Fibroblast of lung (primary cell): ENCODE results near the gene FMN1. TPM values are rescaled to one million over a fixed set of nuclear protein-coding genes. Genes with fewer than 3 reads are reported as not detected.

ENCODE experiments used
- DNase-seq, 2 donors: peaks; one replicate each; pipeline versions ENCODE4 v3.0.0 to v3.0.0-alpha.2; 2010; ENCODE audit warnings: low read depth in 2 of 2
- H2AFZ ChIP-seq: 2 replicates; pipeline ENCODE4 v1.5.1; 2012; ENCODE audit warnings: low read length, control low read depth, inconsistent platforms
- H3K27ac ChIP-seq: 2 replicates; pipeline ENCODE4 v1.5.1; 2011; ENCODE audit warnings: low read length, control low read depth; ENCODE audit not compliant: insufficient read depth
- H3K27me3 ChIP-seq: 2 replicates; pipeline ENCODE4 v1.5.1; 2011; ENCODE audit warnings: mild to moderate bottlenecking, low read length; ENCODE audit not compliant: control insufficient read depth, insufficient read depth
- H3K36me3 ChIP-seq: 2 replicates; pipeline ENCODE4 v1.5.1; 2011; ENCODE audit warnings: low read length; ENCODE audit not compliant: control insufficient read depth, insufficient read depth
- H3K4me1 ChIP-seq: 2 replicates; pipeline ENCODE4 v1.5.1; 2011; ENCODE audit warnings: low read length; ENCODE audit not compliant: control insufficient read depth, insufficient read depth; ENCODE audit errors: extremely low read depth
- H3K4me2 ChIP-seq: 2 replicates; pipeline ENCODE4 v1.5.1; 2011; ENCODE audit warnings: low read length, control low read depth; ENCODE audit not compliant: insufficient read depth; ENCODE audit errors: extremely low read depth
- H3K4me3 ChIP-seq, 4 experiments: fragments of 200-600 bp in 1 of 4; sonication (generic) in 1 of 4; replicated peaks in 1 of 4; 2 replicates each; pipeline ENCODE4 v1.5.1; 2011 to 2016; ENCODE audit warnings: low read length in 4 of 4, low read depth in 3 of 4, mild to moderate bottlenecking in 3 of 4, control low read depth in 2 of 4, inconsistent platforms in 1 of 4, mixed read lengths in 1 of 4; ENCODE audit not compliant: insufficient read depth in 1 of 4; ENCODE audit errors: control extremely low read depth in 1 of 4
- H3K79me2 ChIP-seq: 2 replicates; pipeline ENCODE4 v1.5.1; 2012; ENCODE audit warnings: mild to moderate bottlenecking, low read length, inconsistent platforms; ENCODE audit not compliant: control insufficient read depth, insufficient read depth
- H3K9ac ChIP-seq: 2 replicates; pipeline ENCODE4 v1.5.1; 2011; ENCODE audit warnings: mild to moderate bottlenecking, low read length, control low read depth; ENCODE audit not compliant: insufficient read depth
- H3K9me3 ChIP-seq: 2 replicates; pipeline ENCODE4 v1.5.1; 2012; ENCODE audit warnings: low read depth, low read length; ENCODE audit not compliant: control insufficient read depth, insufficient read depth
- H4K20me1 ChIP-seq: 2 replicates; pipeline ENCODE4 v1.5.1; 2011; ENCODE audit warnings: low read length; ENCODE audit not compliant: control insufficient read depth, insufficient read depth; ENCODE audit errors: extremely low read depth
- EZH2 ChIP-seq: IDR thresholded peaks from 2 replicates; pipeline ENCODE4 v1.5.1; 2012; ENCODE audit warnings: low read length, control low read depth, mild to moderate bottlenecking; ENCODE audit errors: missing control alignments
- polyA plus RNA-seq, 2 donors: library from polyadenylated mRNA; depleted of rRNA in 1 of 2; stranded (reverse) in 1 of 2; unstranded in 1 of 2; fragments of >200 nt; gene quantifications; 2 replicates each; pipeline ENCODE4 v1.2.1, GENCODE V29; 2011 to 2012; ENCODE audit warnings: missing spikeins in 1 of 2
- total RNA-seq: library from RNA; depleted of rRNA; stranded (reverse); fragments of >200 nt; gene quantifications from 2 replicates; pipeline ENCODE4 v1.2.1, GENCODE V29; 2014
- TF ChIP-seq, protein P1 (sequence below), 2 donors: IDR thresholded peaks in 1 of 2; conservative IDR thresholded peaks in 1 of 2; 1 replicate in 1 of 2; 2 replicates in 1 of 2; pipeline ENCODE4 v1.5.1; 2011 to 2012; ENCODE audit warnings: low read length in 2 of 2, control low read depth in 1 of 2, inconsistent platforms in 1 of 2, low read depth in 1 of 2, mild to moderate bottlenecking in 1 of 2

Gene FMN1
- total and polyA plus RNA-seq, 2 donors (not counting 1 experiment from before 2014, with no cell fraction given) = 7.5 to 43.8 TPM

- no peaks in the 10 kb centered on the region for H3K79me2 ChIP-seq
- peak overlapping the region; percentile 2 for H2AFZ ChIP-seq
- no peaks in the 10 kb centered on the region for H3K27me3 ChIP-seq
- peaks cover 14% of the 10 kb centered on the region for H3K4me1 ChIP-seq
- H3K27ac ChIP-seq = peak overlapping the region; percentile 78
- H3K4me2 ChIP-seq = peak overlapping the region; percentile 75
- peaks cover 1% of the 10 kb centered on the region for H3K36me3 ChIP-seq
- no peaks in the 10 kb centered on the region for H3K9me3 ChIP-seq
- H3K9ac ChIP-seq = peak overlapping the region; percentile 14
- H4K20me1 ChIP-seq = no peaks in the 10 kb centered on the region
- H3K4me3 ChIP-seq = peak overlapping the region in 2 of 4 experiments; percentile 9 to 10
- no peak for TF ChIP-seq EZH2
- TF ChIP-seq, protein P1, sequence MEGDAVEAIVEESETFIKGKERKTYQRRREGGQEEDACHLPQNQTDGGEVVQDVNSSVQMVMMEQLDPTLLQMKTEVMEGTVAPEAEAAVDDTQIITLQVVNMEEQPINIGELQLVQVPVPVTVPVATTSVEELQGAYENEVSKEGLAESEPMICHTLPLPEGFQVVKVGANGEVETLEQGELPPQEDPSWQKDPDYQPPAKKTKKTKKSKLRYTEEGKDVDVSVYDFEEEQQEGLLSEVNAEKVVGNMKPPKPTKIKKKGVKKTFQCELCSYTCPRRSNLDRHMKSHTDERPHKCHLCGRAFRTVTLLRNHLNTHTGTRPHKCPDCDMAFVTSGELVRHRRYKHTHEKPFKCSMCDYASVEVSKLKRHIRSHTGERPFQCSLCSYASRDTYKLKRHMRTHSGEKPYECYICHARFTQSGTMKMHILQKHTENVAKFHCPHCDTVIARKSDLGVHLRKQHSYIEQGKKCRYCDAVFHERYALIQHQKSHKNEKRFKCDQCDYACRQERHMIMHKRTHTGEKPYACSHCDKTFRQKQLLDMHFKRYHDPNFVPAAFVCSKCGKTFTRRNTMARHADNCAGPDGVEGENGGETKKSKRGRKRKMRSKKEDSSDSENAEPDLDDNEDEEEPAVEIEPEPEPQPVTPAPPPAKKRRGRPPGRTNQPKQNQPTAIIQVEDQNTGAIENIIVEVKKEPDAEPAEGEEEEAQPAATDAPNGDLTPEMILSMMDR (conservative IDR thresholded peaks at IDR 0.05 in 1 of 2, IDR thresholded peaks at IDR 0.05 in 1 of 2; ENCODE audit: low read depth in 1 of 2, low read length in 2 of 2) = no peak
- peak; percentile 80 to 86 for DNase-seq
These were observed 332.8 kb downstream of the FMN1 start for GRCh38 chr15:32861761-32862160.

GRCh38 chr15:32861174-32861573 lies 333.3 kb downstream of the FMN1 start:
- H4K20me1 ChIP-seq = no peaks in the 10 kb centered on the region
- peak overlapping the region; percentile 75 for H3K4me2 ChIP-seq
- DNase-seq = no peak
- H3K4me3 ChIP-seq = no peak overlapping the region
- peaks cover 1% of the 10 kb centered on the region for H3K36me3 ChIP-seq
- H3K27me3 ChIP-seq = no peaks in the 10 kb centered on the region
- H3K9me3 ChIP-seq = no peaks in the 10 kb centered on the region
- peak overlapping the region; percentile 78 for H3K27ac ChIP-seq
- H3K4me1 ChIP-seq = peaks cover 16% of the 10 kb centered on the region
- H3K79me2 ChIP-seq = no peaks in the 10 kb centered on the region
- no peak overlapping the region for H2AFZ ChIP-seq
- TF ChIP-seq EZH2 = no peak
- TF ChIP-seq, protein P1 (conservative IDR thresholded peaks at IDR 0.05 in 1 of 2, IDR thresholded peaks at IDR 0.05 in 1 of 2; ENCODE audit: low read depth in 1 of 2, low read length in 2 of 2) = no peak
- no peak overlapping the region for H3K9ac ChIP-seq

DNA sequence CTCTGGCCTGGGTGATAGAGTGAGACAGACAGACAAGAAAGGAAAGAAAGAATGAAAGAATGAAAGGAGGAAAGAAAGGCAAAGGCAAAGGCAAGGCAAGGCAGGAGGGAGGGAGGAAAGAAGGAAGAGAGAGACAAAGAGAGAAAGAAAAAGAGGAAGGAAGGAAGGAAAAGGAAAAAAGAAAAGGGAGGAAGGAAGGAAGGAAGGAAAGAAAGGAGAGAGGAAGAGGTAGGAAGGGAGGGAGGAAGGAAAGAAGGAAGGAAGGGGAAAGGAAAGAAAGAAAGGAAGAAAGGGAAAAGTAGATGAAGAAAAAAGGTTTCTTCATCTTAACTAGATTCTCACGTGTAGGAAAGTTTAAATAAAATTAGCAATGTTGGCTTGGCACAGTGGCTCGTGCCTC lies 334.5 kb downstream of the FMN1 start:
- no peak overlapping the region for H3K27ac ChIP-seq
- H4K20me1 ChIP-seq = no peaks in the 10 kb centered on the region
- DNase-seq = no peak
- no peak overlapping the region for H3K4me2 ChIP-seq
- no peak overlapping the region for H2AFZ ChIP-seq
- TF ChIP-seq EZH2 = no peak
- TF ChIP-seq, protein P1 (conservative IDR thresholded peaks at IDR 0.05 in 1 of 2, IDR thresholded peaks at IDR 0.05 in 1 of 2; ENCODE audit: low read depth in 1 of 2, low read length in 2 of 2) = no peak
- H3K27me3 ChIP-seq = no peaks in the 10 kb centered on the region
- H3K9me3 ChIP-seq = no peaks in the 10 kb centered on the region
- peaks cover 21% of the 10 kb centered on the region for H3K4me1 ChIP-seq
- no peak overlapping the region for H3K9ac ChIP-seq
- H3K79me2 ChIP-seq = no peaks in the 10 kb centered on the region
- peaks cover 1% of the 10 kb centered on the region for H3K36me3 ChIP-seq
- no peak overlapping the region for H3K4me3 ChIP-seq
